GM06990 (cell line): ENCODE measurements around the gene FKBP7.

Experiments
- DNase-seq: peaks from one replicate; pipeline ENCODE4 v3.0.0-alpha.2; 2011; ENCODE audit not compliant: insufficient read length; ENCODE audit errors: extremely low read depth
- H3K27me3 ChIP-seq: replicated peaks from 2 replicates; pipeline ENCODE4 v1.6.0; 2011; ENCODE audit warnings: low read length; ENCODE audit not compliant: control insufficient read depth, insufficient read depth
- H3K36me3 ChIP-seq: 2 replicates; pipeline ENCODE4 v1.5.1; 2011; ENCODE audit warnings: low read length; ENCODE audit not compliant: control insufficient read depth, insufficient read depth
- H3K4me3 ChIP-seq: replicated peaks from 2 replicates; pipeline ENCODE4 v1.5.1; 2011; ENCODE audit warnings: low read depth, mild to moderate bottlenecking, control low read depth, low read length
- TF ChIP-seq, protein P1 (sequence below): IDR thresholded peaks from 2 replicates; pipeline ENCODE4 v1.5.1; 2011; ENCODE audit warnings: low read length, control low read depth, mild to moderate bottlenecking, inconsistent platforms; ENCODE audit not compliant: insufficient read depth, poor library complexity, severe bottlenecking

FKBP7 gene

DNA sequence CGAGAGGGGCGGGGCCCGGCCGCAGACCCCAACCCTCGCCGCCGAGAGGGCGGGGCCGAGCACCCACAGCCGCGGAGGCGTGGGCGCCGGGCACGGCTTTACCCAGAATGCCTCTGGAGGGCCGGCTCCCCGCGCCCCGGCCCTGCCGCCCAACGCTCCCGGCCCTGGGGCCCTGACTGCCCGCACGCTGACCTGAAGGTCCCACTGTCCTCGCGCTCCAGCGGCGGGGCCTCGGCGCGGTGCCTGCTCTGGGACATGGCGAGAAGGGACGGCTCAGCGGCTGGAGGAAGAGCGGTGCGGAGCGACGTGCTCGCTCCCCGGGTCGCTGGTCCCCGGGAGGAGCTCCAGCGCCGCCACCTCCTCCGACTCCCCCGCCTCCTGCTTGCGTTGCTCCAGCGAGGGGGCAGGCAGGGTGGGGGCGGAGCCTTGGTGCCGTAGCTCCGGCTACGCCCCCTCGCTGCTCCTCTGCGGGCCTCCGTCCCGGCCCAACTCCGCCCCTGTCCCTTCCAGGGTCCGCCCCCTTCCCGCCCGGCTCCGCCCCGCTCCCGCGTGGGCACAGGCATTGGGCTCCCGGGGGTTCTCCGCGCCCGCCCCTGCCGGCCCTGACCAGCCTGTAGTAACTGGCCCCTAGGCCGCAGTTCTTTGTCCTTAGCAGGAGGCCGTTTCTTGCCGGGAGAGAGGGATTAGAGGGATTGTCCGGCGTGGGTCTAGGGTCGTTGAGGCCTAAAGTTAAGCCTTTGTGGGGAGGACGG, 27.4 kb downstream of the FKBP7 start, which contains the start of the genes PJVK and PRKRA:
TSS of gene PJVK (plus strand) at position 605 of the 752 bp plus-strand sequence. CDS start 2,032 bp downstream, outside the sequence.
TSS of gene PRKRA (minus strand) at position 402 of the 752 bp plus-strand sequence. CDS start at position 257, 145 bp downstream.
- TF ChIP-seq, protein P1, sequence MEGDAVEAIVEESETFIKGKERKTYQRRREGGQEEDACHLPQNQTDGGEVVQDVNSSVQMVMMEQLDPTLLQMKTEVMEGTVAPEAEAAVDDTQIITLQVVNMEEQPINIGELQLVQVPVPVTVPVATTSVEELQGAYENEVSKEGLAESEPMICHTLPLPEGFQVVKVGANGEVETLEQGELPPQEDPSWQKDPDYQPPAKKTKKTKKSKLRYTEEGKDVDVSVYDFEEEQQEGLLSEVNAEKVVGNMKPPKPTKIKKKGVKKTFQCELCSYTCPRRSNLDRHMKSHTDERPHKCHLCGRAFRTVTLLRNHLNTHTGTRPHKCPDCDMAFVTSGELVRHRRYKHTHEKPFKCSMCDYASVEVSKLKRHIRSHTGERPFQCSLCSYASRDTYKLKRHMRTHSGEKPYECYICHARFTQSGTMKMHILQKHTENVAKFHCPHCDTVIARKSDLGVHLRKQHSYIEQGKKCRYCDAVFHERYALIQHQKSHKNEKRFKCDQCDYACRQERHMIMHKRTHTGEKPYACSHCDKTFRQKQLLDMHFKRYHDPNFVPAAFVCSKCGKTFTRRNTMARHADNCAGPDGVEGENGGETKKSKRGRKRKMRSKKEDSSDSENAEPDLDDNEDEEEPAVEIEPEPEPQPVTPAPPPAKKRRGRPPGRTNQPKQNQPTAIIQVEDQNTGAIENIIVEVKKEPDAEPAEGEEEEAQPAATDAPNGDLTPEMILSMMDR: no peak
- H3K36me3 ChIP-seq: no peaks in the 10 kb centered on the region; the same call in 1 of the 2 replicates

DNA sequence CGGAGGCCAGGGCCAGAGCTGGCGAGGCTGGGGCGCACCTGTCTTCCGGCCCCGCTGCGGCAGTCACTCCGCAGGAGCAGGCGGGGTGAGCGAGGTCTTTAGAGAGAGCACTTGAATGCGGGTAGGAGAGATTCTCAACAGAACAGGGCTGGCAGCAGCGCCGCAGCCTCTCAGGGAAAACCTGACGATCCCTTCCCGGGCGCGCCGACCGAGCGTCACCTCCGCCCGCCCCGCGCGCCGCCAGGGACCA, 28.0 kb downstream of the FKBP7 start:
- no peaks in the 10 kb centered on the region; the same call in 1 of the 2 replicates for H3K36me3 ChIP-seq
- no peaks in the 10 kb centered on the region for H3K27me3 ChIP-seq
- H3K4me3 ChIP-seq: peak overlapping the region; percentile 91
- peak; percentile 87 for DNase-seq
- TF ChIP-seq, protein P1: no peak

More for the DNA sequence above, 27.4 kb downstream of the FKBP7 start, which contains the start of the genes PJVK and PRKRA:
- peak; percentile 97 for DNase-seq
- peak within 1 kb of the TSS; percentile 91 for H3K4me3 ChIP-seq
- no peaks in the 10 kb centered on the region for H3K27me3 ChIP-seq

DNA sequence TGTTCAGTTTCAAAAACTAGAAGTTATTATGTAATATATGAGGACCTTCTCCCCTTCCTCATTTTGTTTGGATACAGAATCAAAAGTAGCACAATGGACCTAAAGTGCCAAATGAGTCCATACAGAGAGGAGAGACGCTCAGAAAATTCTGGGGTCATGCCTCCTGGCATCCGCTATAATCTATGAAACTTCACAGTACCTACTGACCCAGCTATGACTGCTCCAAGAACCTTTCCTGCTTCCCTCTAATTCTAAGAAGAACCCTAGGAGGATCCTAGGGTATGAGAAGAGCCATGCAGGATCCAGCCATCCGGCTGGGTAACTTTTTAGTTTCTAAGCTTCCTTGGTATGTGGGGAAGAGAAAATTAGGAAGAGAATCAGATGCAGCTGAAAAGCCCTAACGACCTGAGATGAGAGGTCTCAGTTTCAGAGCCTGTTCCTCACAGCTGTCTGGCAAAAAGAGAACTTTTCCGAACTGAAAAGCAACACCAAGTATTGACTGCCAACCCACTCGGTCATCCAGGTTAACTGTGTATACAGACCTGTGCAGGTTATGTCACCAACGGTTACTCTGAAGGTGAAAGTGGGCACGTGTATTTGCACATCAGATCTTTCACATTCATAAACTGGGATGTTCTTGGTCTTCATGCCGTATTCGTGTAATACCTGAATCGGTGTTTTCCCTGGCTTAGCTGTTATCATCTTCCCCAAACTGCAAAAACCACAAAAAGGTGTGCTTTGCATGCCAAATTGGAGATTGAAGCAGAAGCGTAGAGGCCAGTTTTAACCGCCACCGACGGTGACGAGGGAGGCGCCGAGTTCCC, 28.5 kb downstream of the FKBP7 start:
- TF ChIP-seq, protein P1: no peak
- DNase-seq: no peak

DNA sequence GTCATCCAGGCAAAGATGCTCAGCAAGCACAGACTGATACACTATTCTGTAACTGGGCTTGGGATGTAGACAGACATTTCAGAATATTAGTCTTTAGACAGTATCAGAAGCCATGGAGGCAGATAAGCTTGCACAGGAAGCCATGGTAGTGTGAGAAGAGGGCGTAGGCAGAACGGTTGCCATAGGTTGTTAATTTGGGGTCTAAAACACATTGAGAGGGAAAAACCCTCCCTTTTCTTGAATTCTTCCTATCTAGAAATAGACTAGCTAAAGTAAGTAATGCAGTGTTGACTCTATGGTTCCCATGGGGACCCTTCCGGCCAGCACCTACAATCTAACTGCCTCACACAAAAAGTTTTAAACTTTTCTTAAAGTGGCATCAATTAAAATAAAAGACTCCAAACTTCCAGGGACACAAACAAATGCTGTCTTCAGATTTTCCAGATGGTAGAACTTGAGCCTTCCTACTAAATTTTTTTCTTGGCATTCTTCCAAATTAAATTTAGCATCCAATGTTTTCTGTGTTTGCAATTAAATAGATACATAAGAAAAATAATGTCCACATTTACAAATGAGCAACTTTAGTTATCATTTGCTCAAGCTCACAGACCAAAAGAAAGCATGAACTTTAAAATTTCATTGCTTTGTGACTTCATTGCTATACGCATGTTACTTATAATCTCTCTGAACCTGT, 29.3 kb downstream of the FKBP7 start:
- Histone ChIP-seq H3K4me3 (peak overlapping the region; percentile 91), H3K36me3 (no peaks in the 10 kb centered on the region; the same call in 1 of the 2 replicates), H3K27me3 (no peaks in the 10 kb centered on the region)
- DNase-seq: peak; percentile 12
- TF ChIP-seq, protein P1: no peak

More for the DNA sequence above, 28.5 kb downstream of the FKBP7 start:
- Histone ChIP-seq H3K36me3 (no peaks in the 10 kb centered on the region; the same call in 1 of the 2 replicates), H3K4me3 (peak overlapping the region; percentile 91), H3K27me3 (no peaks in the 10 kb centered on the region)

DNA sequence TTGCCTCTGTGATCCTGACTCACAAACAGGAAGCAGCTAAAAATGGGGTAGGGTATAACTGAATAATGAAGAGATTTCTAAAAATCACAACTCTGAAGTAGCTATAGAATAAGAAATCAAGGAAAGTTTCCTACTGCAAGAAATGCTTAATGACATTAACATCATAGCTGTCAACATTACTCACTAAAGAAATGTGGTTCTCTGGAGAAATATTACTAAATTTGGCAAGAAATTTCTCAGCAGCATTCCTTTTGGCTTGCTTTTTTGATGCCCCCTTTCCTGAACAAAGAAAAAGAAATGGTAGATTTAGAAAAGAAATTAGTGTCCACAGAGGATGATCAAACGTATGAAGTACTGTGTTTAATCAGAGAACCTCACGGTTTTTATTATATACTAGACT, 37.0 kb downstream of the FKBP7 start:
- peaks cover 5% of the 10 kb centered on the region for H3K36me3 ChIP-seq
- TF ChIP-seq, protein P1: no peak

More for the DNA sequence above, 37.0 kb downstream of the FKBP7 start:
- DNase-seq: no peak
- Histone ChIP-seq H3K4me3 (no peak overlapping the region), H3K27me3 (no peaks in the 10 kb centered on the region)
